GM18520 (cell line): ENCODE data around the gene CLCC1.

ENCODE experiments used
- ATAC-seq: cut with Tn5 transposase; IDR thresholded peaks from one replicate; pipeline ENCODE4 v1.9.1; 2021; ENCODE audit not compliant: unreplicated experiment

The CLCC1 gene

GRCh38 chr1:108925920-108926319, 37.4 kb downstream of the CLCC1 start:
- no peak for ATAC-seq

GRCh38 chr1:108916788-108917187, 46.5 kb downstream of the CLCC1 start:
- no peak for ATAC-seq
